Mesenchymal stem cell (in vitro differentiated cells and primary cell): ENCODE results near the gene ATF6.

Experiments used
- DNase-seq: peaks from one replicate; pipeline ENCODE4 v3.0.0-alpha.2; 2013
- H2AFZ ChIP-seq: one replicate; pipeline ENCODE4 v1.6.1; 2013; ENCODE audit warnings: low read depth, mild to moderate bottlenecking, control low read depth, inconsistent platforms, low read length, moderate library complexity
- H2AK5ac ChIP-seq: 2 replicates; pipeline ENCODE4 v1.6.1; 2013; ENCODE audit warnings: low read length, moderate library complexity, mild to moderate bottlenecking, inconsistent platforms; ENCODE audit not compliant: severe bottlenecking
- H2BK120ac ChIP-seq: one replicate; pipeline ENCODE4 v1.6.1; 2013; ENCODE audit warnings: low read depth, mild to moderate bottlenecking, inconsistent platforms, low read length, moderate library complexity
- H2BK12ac ChIP-seq, 2 experiments: one replicate each; pipeline ENCODE4 v1.6.1; 2013; ENCODE audit warnings: inconsistent platforms in 2 of 2, low read length in 2 of 2, mild to moderate bottlenecking in 2 of 2, moderate library complexity in 2 of 2, control low read depth in 1 of 2
- H2BK15ac ChIP-seq: one replicate; pipeline ENCODE4 v1.6.1; 2013; ENCODE audit warnings: mild to moderate bottlenecking, low read depth, inconsistent platforms; ENCODE audit not compliant: poor library complexity, severe bottlenecking
- H2BK5ac ChIP-seq: 2 replicates; pipeline ENCODE4 v1.6.1; 2013; ENCODE audit warnings: low read depth, mild to moderate bottlenecking, low read length, control low read depth, inconsistent platforms; ENCODE audit not compliant: poor library complexity, severe bottlenecking
- H3K14ac ChIP-seq, 2 experiments: one replicate each; pipeline ENCODE4 v1.6.1; 2013; ENCODE audit warnings: inconsistent platforms in 2 of 2, low read length in 2 of 2, control low read depth in 1 of 2, mild to moderate bottlenecking in 1 of 2, moderate library complexity in 1 of 2
- H3K18ac ChIP-seq, 2 experiments: one replicate each; pipeline ENCODE4 v1.6.1; 2013; ENCODE audit warnings: inconsistent platforms in 2 of 2, low read length in 2 of 2, control low read depth in 1 of 2, low read depth in 1 of 2, mild to moderate bottlenecking in 1 of 2
- H3K23ac ChIP-seq, 2 experiments: one replicate each; pipeline ENCODE4 v1.6.1; 2013; ENCODE audit warnings: inconsistent platforms in 2 of 2, low read length in 2 of 2, mild to moderate bottlenecking in 2 of 2, moderate library complexity in 2 of 2, control low read depth in 1 of 2
- H3K27ac ChIP-seq: 2 replicates; pipeline ENCODE4 v1.5.1; 2013; ENCODE audit warnings: mild to moderate bottlenecking, moderate library complexity, low read length, control low read depth, inconsistent platforms; ENCODE audit not compliant: poor library complexity, severe bottlenecking
- H3K27me3 ChIP-seq, 2 experiments: 2 replicates each; pipeline versions ENCODE4 v1.6.1 to v1.7.0; 2013; ENCODE audit warnings: low read length in 2 of 2, mild to moderate bottlenecking in 2 of 2, moderate library complexity in 2 of 2, control low read depth in 1 of 2, inconsistent platforms in 1 of 2; ENCODE audit not compliant: control insufficient read depth in 1 of 2, insufficient read depth in 1 of 2
- H3K36me3 ChIP-seq, 2 experiments: 2 replicates each; pipeline versions ENCODE4 v1.6.1 to v1.7.0; 2013; ENCODE audit warnings: low read length in 2 of 2, control low read depth in 1 of 2, inconsistent platforms in 1 of 2, low read depth in 1 of 2, mild to moderate bottlenecking in 1 of 2; ENCODE audit not compliant: insufficient read depth in 2 of 2, control insufficient read depth in 1 of 2
- H3K4ac ChIP-seq, 2 experiments: one replicate each; pipeline ENCODE4 v1.6.1; 2013; ENCODE audit warnings: inconsistent platforms in 2 of 2, low read length in 2 of 2, mild to moderate bottlenecking in 2 of 2, moderate library complexity in 2 of 2, control low read depth in 1 of 2, low read depth in 1 of 2
- H3K4me1 ChIP-seq: 2 replicates; pipeline ENCODE4 v1.6.1; 2013; ENCODE audit warnings: low read depth, low read length, control low read depth; ENCODE audit not compliant: control insufficient read depth, insufficient read depth
- H3K4me2 ChIP-seq: 2 replicates; pipeline ENCODE4 v1.6.1; 2013; ENCODE audit warnings: low read length, mild to moderate bottlenecking, inconsistent platforms; ENCODE audit not compliant: poor library complexity, severe bottlenecking
- H3K4me3 ChIP-seq, 2 experiments: 2 replicates each; pipeline versions ENCODE4 v1.5.1 to v1.7.0; 2013; ENCODE audit warnings: low read length in 2 of 2, mild to moderate bottlenecking in 2 of 2, control low read depth in 1 of 2, low read depth in 1 of 2; ENCODE audit not compliant: insufficient read depth in 1 of 2
- H3K79me1 ChIP-seq: replicated peaks from 2 replicates; pipeline ENCODE4 v1.6.1; 2013; ENCODE audit warnings: mild to moderate bottlenecking, control low read depth, low read length, inconsistent platforms; ENCODE audit not compliant: poor library complexity, severe bottlenecking
- H3K9ac ChIP-seq: 2 replicates; pipeline ENCODE4 v1.7.0; 2013; ENCODE audit warnings: mild to moderate bottlenecking, low read length, moderate library complexity
- H3K9me3 ChIP-seq: 2 replicates; pipeline ENCODE4 v1.7.0; 2013; ENCODE audit warnings: mild to moderate bottlenecking, low read length; ENCODE audit not compliant: control insufficient read depth
- H4K8ac ChIP-seq: one replicate; pipeline ENCODE4 v1.6.1; 2013; ENCODE audit warnings: inconsistent platforms, mild to moderate bottlenecking, low read length, moderate library complexity
- H4K91ac ChIP-seq: one replicate; pipeline ENCODE4 v1.6.1; 2013; ENCODE audit warnings: mild to moderate bottlenecking, low read length, inconsistent platforms
- WGBS: methylation state at CpG from one replicate; pipeline ENCODE4 v1.1.7; 2013; ENCODE audit warnings: mixed read lengths; 5-methylcytosine and 5-hydroxymethylcytosine counted together

Gene ATF6

GRCh38 chr1:161946071-161946987 is 180.2 kb downstream of the ATF6 start:
- Histone ChIP-seq H3K14ac (no peak overlapping the region), H3K4me2 (no peak overlapping the region), H3K9me3 (no peaks in the 10 kb centered on the region), H3K27me3 (no peaks in the 10 kb centered on the region), H3K4ac (no peak overlapping the region), H3K36me3 (peaks cover 0 to 13% of the 10 kb centered on the region in 2 experiments), H3K9ac (peak overlapping the region; percentile 8), H3K4me3 (no peak overlapping the region), H3K4me1 (peaks cover 4% of the 10 kb centered on the region), H3K79me1 (peaks cover 3% of the 10 kb centered on the region), H2BK120ac (no peak overlapping the region), H2BK12ac (no peak overlapping the region), H2AFZ (no peak overlapping the region), H2BK15ac (no peak overlapping the region), H4K91ac (no peak overlapping the region), H4K8ac (no peak overlapping the region), H3K27ac (peak overlapping the region; percentile 29), H3K23ac (no peak overlapping the region), H3K18ac (no peak overlapping the region), H2BK5ac (no peak overlapping the region), H2AK5ac (peak overlapping the region; percentile 69)
- peak; percentile 72 for DNase-seq
- 83% methylated on average over 4 of the region's 5 CpGs for WGBS

GRCh38 chr1:161948435-161948834 is 182.3 kb downstream of the ATF6 start:
- Histone ChIP-seq H3K4me1 (peaks cover 4% of the 10 kb centered on the region), H3K18ac (no peak overlapping the region), H3K9ac (no peak overlapping the region), H4K91ac (no peak overlapping the region), H3K4ac (no peak overlapping the region), H2BK12ac (no peak overlapping the region), H3K36me3 (peaks cover 0 to 13% of the 10 kb centered on the region in 2 experiments), H3K79me1 (peaks cover 6% of the 10 kb centered on the region), H3K27me3 (no peaks in the 10 kb centered on the region), H3K9me3 (no peaks in the 10 kb centered on the region), H2AK5ac (no peak overlapping the region), H3K23ac (no peak overlapping the region), H2BK15ac (no peak overlapping the region), H2BK120ac (no peak overlapping the region), H2BK5ac (no peak overlapping the region), H4K8ac (no peak overlapping the region), H3K4me3 (no peak overlapping the region), H3K27ac (no peak overlapping the region), H2AFZ (no peak overlapping the region), H3K4me2 (no peak overlapping the region), H3K14ac (no peak overlapping the region)
- 0% methylated on average over 2 of the region's 4 CpGs for WGBS
- peak; percentile 27 for DNase-seq

DNA sequence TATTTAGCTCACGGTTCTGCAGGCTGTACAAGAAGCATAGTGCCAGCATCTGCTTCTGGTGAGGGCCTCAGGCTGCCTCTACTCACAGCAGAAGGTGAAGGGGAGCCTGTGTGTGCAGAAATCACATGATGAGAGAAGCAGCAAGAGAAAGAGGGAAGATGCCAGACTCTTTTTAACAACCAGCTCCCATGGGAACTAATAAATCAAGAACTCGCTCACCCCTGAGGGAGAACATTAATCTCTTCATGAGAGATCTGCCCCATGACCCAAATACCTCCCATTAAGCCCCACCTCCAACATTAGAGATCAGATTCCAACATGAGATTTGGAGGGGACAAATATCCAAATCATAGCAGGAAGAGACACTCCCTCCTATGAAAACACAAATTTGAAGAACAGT is 183.4 kb downstream of the ATF6 start:
- H2AFZ ChIP-seq = no peak overlapping the region
- H2BK15ac ChIP-seq = no peak overlapping the region
- no peaks in the 10 kb centered on the region for H3K27me3 ChIP-seq
- peaks cover 6% of the 10 kb centered on the region for H3K79me1 ChIP-seq
- no peak overlapping the region for H2AK5ac ChIP-seq
- H2BK120ac ChIP-seq = no peak overlapping the region
- H3K27ac ChIP-seq = no peak overlapping the region
- no peak overlapping the region for H2BK12ac ChIP-seq
- H3K9me3 ChIP-seq = no peaks in the 10 kb centered on the region
- peaks cover 4% of the 10 kb centered on the region for H3K4me1 ChIP-seq
- H3K18ac ChIP-seq = no peak overlapping the region
- whole genome bisulfite sequencing = 54% methylated on average over 2 of the region's 2 CpGs
- H3K4ac ChIP-seq = no peak overlapping the region
- no peak for DNase-seq
- no peak overlapping the region for H3K4me3 ChIP-seq
- no peak overlapping the region for H3K23ac ChIP-seq
- no peak overlapping the region for H4K8ac ChIP-seq
- H3K9ac ChIP-seq = no peak overlapping the region
- H3K14ac ChIP-seq = no peak overlapping the region
- H2BK5ac ChIP-seq = no peak overlapping the region
- no peak overlapping the region for H4K91ac ChIP-seq
- peaks cover 0 to 7% of the 10 kb centered on the region in 2 experiments for H3K36me3 ChIP-seq
- no peak overlapping the region for H3K4me2 ChIP-seq

- no peak overlapping the region for H2BK120ac ChIP-seq
- H3K79me1 ChIP-seq = peaks cover 8% of the 10 kb centered on the region
- H3K4me2 ChIP-seq = no peak overlapping the region
- H3K4me3 ChIP-seq = no peak overlapping the region
- no peak overlapping the region for H2AK5ac ChIP-seq
- no peak overlapping the region for H4K8ac ChIP-seq
- no peak overlapping the region for H3K18ac ChIP-seq
- H3K23ac ChIP-seq = no peak overlapping the region
- no peak overlapping the region for H2BK15ac ChIP-seq
- no peak overlapping the region for H3K14ac ChIP-seq
- no peak for DNase-seq
- H3K27ac ChIP-seq = no peak overlapping the region
- WGBS = 94% methylated on average over 1 of the region's 1 CpG
- no peak overlapping the region for H3K4ac ChIP-seq
- H3K4me1 ChIP-seq = peaks cover 4% of the 10 kb centered on the region
- H3K27me3 ChIP-seq = no peaks in the 10 kb centered on the region
- no peak overlapping the region for H2BK5ac ChIP-seq
- H4K91ac ChIP-seq = no peak overlapping the region
- H3K36me3 ChIP-seq = no peaks in the 10 kb centered on the region
- no peak overlapping the region for H3K9ac ChIP-seq
- H2AFZ ChIP-seq = no peak overlapping the region
- H3K9me3 ChIP-seq = no peaks in the 10 kb centered on the region
- H2BK12ac ChIP-seq = no peak overlapping the region
Measured at GRCh38 chr1:161950377-161950776, 184.3 kb downstream of the ATF6 start.
